HUES64 (cell line): ENCODE measurements around the gene DCTN4.

ENCODE experiments used
- H3K27ac ChIP-seq: 2 replicates; pipeline ENCODE4 v1.7.0; 2013; ENCODE audit warnings: low read depth, low read length, inconsistent platforms
- H3K27me3 ChIP-seq: 2 replicates; pipeline ENCODE4 v1.6.1; 2013; ENCODE audit warnings: mild to moderate bottlenecking, low read length; ENCODE audit not compliant: insufficient read depth
- H3K36me3 ChIP-seq: 2 replicates; pipeline ENCODE4 v1.6.1; 2013; ENCODE audit warnings: mild to moderate bottlenecking, low read length; ENCODE audit not compliant: insufficient read depth
- H3K4me1 ChIP-seq: 2 replicates; pipeline ENCODE4 v1.6.1; 2013; ENCODE audit warnings: mild to moderate bottlenecking, low read length, moderate library complexity; ENCODE audit not compliant: insufficient read depth
- H3K4me3 ChIP-seq: 2 replicates; pipeline ENCODE4 v1.5.1; 2013; ENCODE audit warnings: mild to moderate bottlenecking, low read length, moderate library complexity
- H3K9ac ChIP-seq: 2 replicates; pipeline ENCODE4 v1.6.1; 2013; ENCODE audit warnings: mild to moderate bottlenecking, low read depth, low read length
- H3K9me3 ChIP-seq: 2 replicates; pipeline ENCODE4 v1.6.1; 2013; ENCODE audit warnings: low read depth, low read length; ENCODE audit not compliant: insufficient read depth
- WGBS: fragments of 150-250, 120-280 bp; methylation state at CpG from one replicate; pipeline ENCODE4 v1.1.7; 2013; ENCODE audit warnings: missing lambda C conversion rate; 5-methylcytosine and 5-hydroxymethylcytosine counted together

Gene DCTN4

GRCh38 chr5:150787656-150788055 is 28.8 kb upstream of the DCTN4 start:
- Histone ChIP-seq H3K27me3 (no peaks in the 10 kb centered on the region), H3K9ac (no peak overlapping the region), H3K36me3 (0 out of 2 replicates have a peak, but pooled peaks cover 2% of the 10 kb centered on the region), H3K9me3 (peaks cover 6% of the 10 kb centered on the region; the same call in 1 of the 2 replicates), H3K27ac (no peak overlapping the region), H3K4me3 (no peak overlapping the region), H3K4me1 (peaks cover 58% of the 10 kb centered on the region)
- WGBS, result 40% methylated on average over 1 of the region's 1 CpG

DNA sequence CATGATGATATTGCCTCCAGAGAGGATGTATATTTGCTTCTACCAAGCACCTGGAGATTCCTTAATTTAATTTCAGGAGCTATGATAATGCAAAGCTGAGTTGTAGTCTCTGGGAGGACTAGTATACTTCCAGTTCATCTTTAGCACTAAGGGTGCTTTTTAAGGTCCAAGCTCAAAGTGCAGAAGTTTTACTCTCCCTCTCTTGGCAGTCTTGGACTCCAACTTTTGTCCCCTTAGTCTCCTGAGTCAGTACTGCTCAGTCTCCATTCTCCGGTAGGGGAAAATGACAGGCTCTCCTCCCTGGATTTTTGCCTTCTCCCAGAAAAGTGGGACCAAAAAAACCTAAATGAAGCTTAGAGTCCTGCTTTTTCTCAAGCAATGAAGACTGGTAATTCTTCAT is 28.1 kb upstream of the DCTN4 start:
- Histone ChIP-seq H3K9me3 (peaks cover 6% of the 10 kb centered on the region; the same call in 1 of the 2 replicates), H3K27ac (no peak overlapping the region), H3K4me1 (peaks cover 63% of the 10 kb centered on the region), H3K9ac (no peak overlapping the region), H3K27me3 (no peaks in the 10 kb centered on the region), H3K4me3 (no peak overlapping the region), H3K36me3 (0 out of 2 replicates have a peak, but pooled peaks cover 2% of the 10 kb centered on the region)
- WGBS, result 90% methylated on average over 1 of the region's 1 CpG

DNA sequence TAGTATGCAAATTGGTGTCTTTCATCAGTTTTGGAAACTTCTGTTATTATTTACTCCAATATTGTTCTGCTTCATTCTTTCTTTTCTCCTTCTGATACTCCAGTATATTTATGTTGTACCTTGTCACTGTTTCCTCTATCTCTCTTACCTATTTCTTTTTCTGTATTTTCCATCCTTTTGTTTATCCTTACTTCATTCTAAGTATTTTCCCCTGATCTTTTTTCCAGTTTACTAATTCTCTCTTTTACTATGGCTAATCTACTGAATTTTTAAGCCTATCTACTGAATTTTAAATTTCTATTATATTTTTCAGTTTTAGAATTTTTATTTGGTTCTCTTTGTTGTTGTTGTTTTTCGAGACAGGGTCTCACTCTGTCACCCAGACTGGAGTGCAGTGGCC is 27.1 kb upstream of the DCTN4 start:
- Histone ChIP-seq H3K36me3 (0 out of 2 replicates have a peak, but pooled peaks cover 3% of the 10 kb centered on the region), H3K27ac (no peak overlapping the region), H3K27me3 (peaks cover 3% of the 10 kb centered on the region), H3K9ac (no peak overlapping the region), H3K9me3 (peaks cover 6% of the 10 kb centered on the region; the same call in 1 of the 2 replicates), H3K4me3 (no peak overlapping the region), H3K4me1 (peaks cover 65% of the 10 kb centered on the region)
- WGBS, result 94% methylated on average over 1 of the region's 1 CpG

- Histone ChIP-seq H3K9me3 (peaks cover 6% of the 10 kb centered on the region; the same call in 1 of the 2 replicates), H3K4me3 (no peak overlapping the region), H3K4me1 (peaks cover 60% of the 10 kb centered on the region), H3K27me3 (peaks cover 8% of the 10 kb centered on the region), H3K9ac (no peak overlapping the region), H3K36me3 (0 out of 2 replicates have a peak, but pooled peaks cover 6% of the 10 kb centered on the region), H3K27ac (peak overlapping the region; percentile 23; the same call in 1 of the 2 replicates)
- WGBS, result 70% methylated on average over 7 of the region's 7 CpGs
Observed at GRCh38 chr5:150783422-150783928, 24.7 kb upstream of the DCTN4 start.

GRCh38 chr5:150782850-150783249 is 24.0 kb upstream of the DCTN4 start:
- 91% methylated on average over 3 of the region's 3 CpGs for whole genome bisulfite sequencing
- H3K4me3 ChIP-seq, result no peak overlapping the region
- H3K9me3 ChIP-seq, result peaks cover 6% of the 10 kb centered on the region; the same call in 1 of the 2 replicates
- H3K4me1 ChIP-seq, result peaks cover 60% of the 10 kb centered on the region
- H3K27me3 ChIP-seq, result peaks cover 8% of the 10 kb centered on the region
- H3K27ac ChIP-seq, result 0 out of 2 replicates have a peak overlapping the region, but pooled peaks have one; percentile 23
- H3K9ac ChIP-seq, result no peak overlapping the region
- 0 out of 2 replicates have a peak, but pooled peaks cover 6% of the 10 kb centered on the region for H3K36me3 ChIP-seq

- H3K4me3 ChIP-seq, result peak overlapping the region; percentile 36
- H3K9me3 ChIP-seq, result peaks cover 6% of the 10 kb centered on the region; the same call in 1 of the 2 replicates
- peak overlapping the region; percentile 33; the same call in 1 of the 2 replicates for H3K9ac ChIP-seq
- 0 out of 2 replicates have a peak, but pooled peaks cover 6% of the 10 kb centered on the region for H3K36me3 ChIP-seq
- H3K27ac ChIP-seq, result peak overlapping the region; percentile 64; the same call in 1 of the 2 replicates
- WGBS, result 52% methylated on average over 10 of the region's 10 CpGs
- peaks cover 53% of the 10 kb centered on the region for H3K4me1 ChIP-seq
- H3K27me3 ChIP-seq, result peaks cover 10% of the 10 kb centered on the region
Observed at GRCh38 chr5:150781706-150782614, 23.1 kb upstream of the DCTN4 start.

- H3K4me1 ChIP-seq, result peaks cover 54% of the 10 kb centered on the region
- H3K9ac ChIP-seq, result no peak overlapping the region
- H3K9me3 ChIP-seq, result peaks cover 5% of the 10 kb centered on the region; the same call in 1 of the 2 replicates
- WGBS, result 81% methylated on average over 4 of the region's 5 CpGs
- H3K27me3 ChIP-seq, result peaks cover 10% of the 10 kb centered on the region
- H3K27ac ChIP-seq, result no peak overlapping the region
- H3K36me3 ChIP-seq, result 0 out of 2 replicates have a peak, but pooled peaks cover 6% of the 10 kb centered on the region
- H3K4me3 ChIP-seq, result peak overlapping the region; percentile 89; the same call in 1 of the 2 replicates
Observed at GRCh38 chr5:150780816-150781221, 22.0 kb upstream of the DCTN4 start.

DNA sequence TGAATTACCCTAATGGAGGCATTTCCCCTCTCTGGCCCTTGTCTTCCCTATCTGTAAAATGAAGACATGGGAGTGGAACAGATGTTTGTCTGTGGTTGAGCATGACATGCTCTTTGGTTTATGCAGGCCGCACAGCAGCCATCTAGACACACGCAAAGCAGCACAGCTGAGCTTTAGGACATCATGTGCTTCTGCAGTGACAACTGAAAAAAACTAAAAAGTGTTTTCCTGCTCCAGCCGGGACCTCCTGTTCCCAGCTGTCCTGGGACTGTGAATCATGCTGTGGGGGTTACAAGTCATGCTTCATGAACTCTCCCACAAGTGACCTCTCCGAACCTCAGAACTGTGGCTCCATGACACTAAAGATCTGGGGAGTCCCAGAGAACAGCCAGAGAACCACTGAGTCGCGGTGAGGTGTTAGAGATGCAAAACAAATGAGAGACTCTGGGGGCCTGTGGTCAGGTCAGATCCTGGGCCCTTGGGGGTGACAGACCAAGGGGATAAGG is 21.4 kb upstream of the DCTN4 start:
- WGBS, result 72% methylated on average over 6 of the region's 6 CpGs
- Histone ChIP-seq H3K4me1 (peaks cover 54% of the 10 kb centered on the region), H3K27ac (peak overlapping the region; percentile 59; the same call in 1 of the 2 replicates), H3K4me3 (peak overlapping the region; percentile 89), H3K27me3 (peaks cover 10% of the 10 kb centered on the region), H3K9me3 (0 out of 2 replicates have a peak, but pooled peaks cover under 1% of the 10 kb centered on the region), H3K36me3 (0 out of 2 replicates have a peak, but pooled peaks cover 5% of the 10 kb centered on the region), H3K9ac (peak overlapping the region; percentile 28; the same call in 1 of the 2 replicates)

DNA sequence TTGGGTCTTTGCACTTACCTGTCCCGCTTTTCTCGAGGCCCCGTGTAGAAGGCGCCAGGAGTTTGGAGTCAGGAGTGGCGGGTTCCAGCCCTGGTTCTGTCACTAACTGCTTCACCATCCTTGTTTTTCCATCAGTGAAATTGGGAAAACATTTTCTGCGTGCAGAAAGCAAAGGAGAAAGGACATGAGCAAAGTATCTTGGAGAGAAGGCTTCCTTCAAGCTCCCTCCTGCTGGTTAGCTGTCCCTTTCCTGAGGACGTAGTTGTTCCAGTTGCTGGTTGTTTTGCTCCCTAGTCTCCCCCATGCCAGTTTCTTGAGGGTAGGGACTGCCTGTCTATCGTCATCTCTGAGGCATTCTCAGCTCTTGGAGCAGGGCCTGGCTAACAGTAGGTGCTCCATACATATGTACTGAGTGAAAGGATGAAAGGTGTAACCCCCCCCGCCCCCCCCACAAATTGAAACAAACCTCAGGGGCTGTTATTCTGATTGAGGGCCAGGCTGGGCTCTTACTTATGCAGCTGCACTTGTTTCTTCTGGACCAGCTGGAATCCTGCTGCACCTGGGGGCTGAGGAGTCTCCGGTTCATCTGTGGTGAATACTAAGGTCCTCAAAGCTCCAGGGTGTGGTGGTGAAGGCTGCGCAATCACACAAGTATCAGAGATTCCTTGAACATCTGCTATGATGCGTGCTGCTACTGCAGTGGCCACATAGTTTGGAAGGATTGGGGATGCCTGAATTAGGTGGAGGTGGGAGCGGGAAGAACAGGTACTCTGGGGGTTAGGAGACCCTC is 20.8 kb upstream of the DCTN4 start:
- no peaks in the 10 kb centered on the region for H3K9me3 ChIP-seq
- peak overlapping the region; percentile 89 for H3K4me3 ChIP-seq
- H3K9ac ChIP-seq, result peak overlapping the region; percentile 91
- peaks cover 10% of the 10 kb centered on the region for H3K27me3 ChIP-seq
- H3K4me1 ChIP-seq, result peaks cover 53% of the 10 kb centered on the region
- 28% methylated on average over 12 of the region's 13 CpGs for WGBS
- 0 out of 2 replicates have a peak, but pooled peaks cover 4% of the 10 kb centered on the region for H3K36me3 ChIP-seq
- peak overlapping the region; percentile 93 for H3K27ac ChIP-seq
